Glomerular visceral epithelial cell (primary cell): ENCODE results near the gene ASTN2.
"Not testable (repeated sequence)": the region's sequence is repeated elsewhere in the genome, so short reads cannot be mapped to it uniquely, and the experiment has no call there.

Source experiments
- DNase-seq: peaks from one replicate; pipeline ENCODE4 v3.0.0-alpha.2; 2016; ENCODE audit errors: extremely low spot score

ASTN2 gene

DNA sequence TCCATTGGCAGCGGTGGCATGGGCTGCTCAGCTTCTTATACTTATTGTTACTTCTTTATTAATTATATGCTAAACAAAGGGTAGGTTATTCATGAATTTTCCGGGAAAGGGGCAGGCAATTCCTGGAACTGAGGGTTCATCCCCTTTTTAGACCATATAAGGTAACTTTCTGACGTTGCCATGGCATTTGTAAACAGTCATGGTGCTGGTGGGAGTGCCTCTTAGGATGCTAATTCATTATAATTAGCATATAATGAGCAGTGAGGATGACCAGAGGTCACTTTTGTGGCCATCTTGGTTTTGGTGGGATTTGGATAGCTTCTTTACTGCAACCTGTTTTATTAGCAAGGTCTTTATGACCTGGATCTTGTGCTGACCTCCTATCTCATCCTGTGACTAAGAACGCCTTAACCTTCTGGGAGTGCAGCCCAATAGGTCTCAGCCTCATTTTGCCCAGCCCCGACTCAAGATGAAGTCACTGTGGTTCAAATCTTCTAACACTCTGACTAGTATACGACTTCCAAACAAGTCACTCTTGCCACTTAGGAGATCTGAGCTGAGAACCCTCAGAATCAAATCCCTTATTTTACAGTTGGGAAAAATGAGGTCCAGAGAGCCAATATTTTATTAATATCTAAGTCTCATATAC is 490.3 kb downstream of the ASTN2 start:
- DNase-seq = peak; percentile 18

GRCh38 chr9:116917895-116918508 is 496.9 kb downstream of the ASTN2 start:
- DNase-seq = not testable (repeated sequence)

DNA sequence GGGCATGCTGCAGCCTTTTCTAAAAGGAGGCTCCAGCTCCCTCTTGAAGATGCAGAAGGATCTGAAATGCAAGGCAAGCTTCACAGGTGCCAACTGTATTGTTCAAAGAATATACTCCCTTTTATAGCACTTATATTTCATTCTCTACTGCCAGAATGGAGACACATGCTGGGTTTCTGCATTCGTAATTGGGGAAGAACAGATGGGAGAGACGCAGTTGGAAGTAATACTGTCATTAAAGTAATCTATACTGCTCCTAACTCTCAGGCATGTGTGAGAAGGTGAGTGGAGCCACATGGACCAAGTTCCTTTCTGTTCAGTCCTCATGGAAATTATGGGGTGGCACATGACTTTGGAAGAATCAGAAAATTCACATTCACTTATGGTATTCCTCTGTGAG is 501.3 kb downstream of the ASTN2 start:
- DNase-seq = no peak

DNA sequence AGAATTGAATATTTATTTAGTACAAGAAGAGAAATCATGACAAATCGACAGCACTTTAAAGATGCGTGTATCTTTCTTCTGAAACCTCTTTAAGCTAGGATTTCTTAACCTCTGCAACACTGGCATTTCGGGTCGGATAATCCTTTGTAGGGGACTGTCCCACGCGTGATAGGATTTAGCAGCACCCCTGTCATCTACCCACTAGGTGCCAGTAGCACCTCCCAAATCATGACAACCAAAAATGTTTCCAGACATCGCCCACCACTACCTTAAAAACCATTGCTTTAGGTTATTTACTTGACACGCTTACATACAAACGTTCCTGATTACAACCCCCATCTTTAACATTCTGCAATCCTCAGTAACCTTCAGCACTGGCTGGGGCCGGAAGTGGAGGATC is 504.7 kb downstream of the ASTN2 start:
- DNase-seq = no peak

DNA sequence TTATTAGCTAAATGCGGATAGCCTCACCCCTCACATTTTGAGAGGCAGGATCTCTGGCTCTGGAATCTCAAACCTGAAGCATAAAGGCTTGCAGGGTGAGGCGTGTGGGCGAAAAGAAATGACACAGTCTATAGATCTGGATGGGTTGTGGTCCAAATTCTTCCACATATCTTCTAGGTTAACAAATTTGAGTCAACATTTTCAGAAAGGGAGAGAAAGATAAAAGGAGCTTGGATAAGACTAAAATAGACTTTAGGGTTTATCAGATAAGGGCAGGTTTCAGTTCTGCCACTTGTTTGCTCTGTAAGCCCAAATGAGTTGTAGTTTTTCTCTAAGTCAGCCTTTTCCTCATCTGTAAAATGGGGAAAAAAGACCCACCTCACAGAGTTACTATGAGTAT is 506.9 kb downstream of the ASTN2 start:
- DNase-seq = no peak

DNA sequence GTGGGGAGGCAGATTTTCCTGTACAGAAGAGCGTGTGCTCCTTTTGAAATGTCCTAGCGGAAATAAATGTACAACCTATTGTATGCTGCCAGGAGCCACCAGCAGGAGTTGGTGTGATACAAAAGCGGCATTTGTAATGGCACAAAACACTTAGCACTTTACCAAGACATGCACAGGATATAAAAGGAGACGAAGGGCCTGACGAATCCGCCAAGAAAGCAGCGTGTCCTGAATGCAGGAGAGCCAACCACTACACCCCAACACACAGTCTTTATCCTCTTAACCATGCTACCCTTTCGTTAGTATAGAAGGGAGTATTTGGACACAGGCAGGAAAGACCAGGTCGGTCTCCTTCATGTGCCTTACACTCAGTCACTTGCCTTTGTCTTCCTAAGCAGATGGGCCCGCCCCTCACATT is 509.7 kb downstream of the ASTN2 start:
- DNase-seq = no peak

DNA sequence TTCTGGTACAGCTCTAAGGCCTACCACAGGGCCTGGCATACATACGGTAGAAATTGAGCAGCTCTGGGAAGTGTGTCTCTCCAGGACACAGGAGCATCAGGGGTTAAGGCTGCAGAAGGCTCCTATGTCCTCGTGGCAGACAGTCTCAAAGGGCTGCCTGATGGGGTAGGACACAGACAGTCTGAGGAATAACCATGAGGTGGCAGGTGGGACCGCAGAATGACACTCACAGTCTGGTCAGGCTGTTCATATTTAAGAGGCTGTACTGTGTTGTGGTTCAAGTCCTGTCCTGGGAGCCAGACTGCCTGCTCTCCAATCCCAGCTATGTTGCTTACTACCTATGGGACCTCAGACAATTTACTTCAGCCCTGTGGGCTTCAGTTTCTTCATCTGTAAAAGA is 510.7 kb downstream of the ASTN2 start:
- DNase-seq = no peak

DNA sequence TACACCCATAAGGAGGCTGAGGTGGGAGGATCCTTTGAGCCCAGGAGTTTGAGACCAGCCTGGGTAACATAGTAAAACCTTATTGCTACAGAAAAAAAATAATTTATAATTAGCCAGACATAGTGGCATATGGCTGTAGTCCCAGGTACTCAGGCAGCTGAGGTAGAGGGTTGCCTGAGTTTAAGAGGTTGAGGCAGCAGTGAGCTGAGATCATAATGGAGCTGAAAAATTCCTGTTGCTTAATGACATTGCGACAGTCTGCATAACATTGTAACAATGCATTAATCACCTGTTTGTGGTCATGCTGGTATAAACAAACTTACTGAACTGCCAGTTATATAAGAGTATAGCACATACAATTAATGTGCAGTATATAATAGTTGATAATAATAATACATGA is 513.6 kb downstream of the ASTN2 start:
- DNase-seq = peak; percentile 62

GRCh38 chr9:116900543-116900942 is 514.3 kb downstream of the ASTN2 start:
- DNase-seq = no peak

- DNase-seq = no peak
Observed at GRCh38 chr9:116900007-116900367, 514.9 kb downstream of the ASTN2 start.

- peak; percentile 91 for DNase-seq
Observed at GRCh38 chr9:116899337-116900006, 515.4 kb downstream of the ASTN2 start.

DNA sequence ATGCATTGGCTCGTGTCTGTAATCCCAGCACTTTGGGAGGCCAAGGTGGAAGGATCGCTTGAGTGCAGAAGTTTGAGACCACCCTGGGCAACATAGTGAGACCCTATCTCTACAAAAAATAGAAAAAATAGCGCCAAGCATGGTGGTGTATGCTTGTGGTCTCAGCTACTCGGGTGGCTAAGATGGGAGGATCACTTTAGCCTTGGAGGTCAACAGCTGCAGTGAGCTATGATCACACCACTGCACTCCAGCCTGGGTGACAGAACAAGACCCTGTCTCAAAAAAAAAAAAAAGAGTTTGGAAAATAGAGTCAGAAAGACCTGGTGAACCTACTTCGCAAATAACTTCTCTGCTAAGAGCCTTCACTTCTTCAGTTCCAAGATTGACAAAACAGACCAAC is 516.7 kb downstream of the ASTN2 start:
- not testable (repeated sequence) for DNase-seq

- DNase-seq = no peak
Observed at GRCh38 chr9:116897201-116897600, 517.7 kb downstream of the ASTN2 start.

- no peak for DNase-seq
Observed at GRCh38 chr9:116895961-116896360, 518.9 kb downstream of the ASTN2 start.

DNA sequence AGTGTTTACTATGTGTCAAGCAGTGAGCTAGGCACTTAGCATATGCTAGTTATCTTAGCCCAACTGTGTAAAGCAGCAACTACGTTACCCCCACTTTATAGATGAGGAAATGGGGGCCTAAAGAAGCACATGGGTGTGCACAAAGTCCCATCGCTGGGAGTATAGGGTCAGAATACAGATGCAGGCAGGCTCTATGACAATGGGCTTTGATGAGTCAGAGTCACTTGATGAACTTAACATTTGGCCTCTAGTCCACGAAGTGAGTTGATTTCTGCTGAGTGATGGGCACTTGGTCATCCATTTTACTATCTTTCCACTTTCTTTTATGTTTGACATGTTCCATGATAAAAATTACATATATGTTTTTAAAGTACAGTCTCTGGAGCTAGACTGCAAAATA is 523.4 kb downstream of the ASTN2 start:
- DNase-seq = no peak

DNA sequence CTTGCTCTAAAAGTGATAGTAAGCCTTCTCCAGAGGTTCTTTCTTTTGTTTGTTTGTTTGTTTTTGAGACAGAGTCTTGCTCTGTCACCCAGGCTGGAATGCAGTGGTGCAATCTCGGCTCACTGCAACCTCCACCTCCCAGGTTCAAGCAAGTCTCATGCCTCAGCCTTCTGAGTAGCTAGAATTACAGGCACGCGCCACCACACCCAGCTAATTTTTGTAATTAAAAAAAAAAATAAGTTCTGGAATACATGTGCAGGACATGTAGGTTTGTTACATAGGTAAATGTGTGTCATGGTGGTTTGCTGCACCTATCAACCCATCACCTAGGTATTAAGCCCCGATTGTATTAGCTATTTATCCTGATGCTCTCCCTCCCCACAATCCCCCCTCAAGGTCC is 526.4 kb downstream of the ASTN2 start:
- DNase-seq = not testable (repeated sequence)

DNA sequence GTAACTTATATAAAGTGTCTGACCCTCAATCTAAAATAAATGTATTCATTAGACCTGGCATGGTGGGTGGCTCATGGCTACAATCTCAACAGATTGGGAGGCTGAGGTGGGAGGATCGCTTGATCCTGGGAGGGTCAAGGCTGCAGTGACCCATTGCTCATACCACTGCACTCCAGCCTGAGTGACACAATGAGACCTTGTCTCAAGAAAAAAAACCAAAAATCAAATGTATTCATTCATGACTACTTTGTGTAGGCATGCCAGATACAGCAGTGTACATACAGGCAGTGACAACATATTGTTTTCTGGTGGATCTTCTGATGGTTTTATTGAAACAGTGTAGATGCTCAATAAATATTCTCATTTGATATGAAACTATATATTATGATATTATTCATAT is 526.8 kb downstream of the ASTN2 start:
- DNase-seq = no peak

- DNase-seq = no peak
Observed at GRCh38 chr9:116883676-116884075, 531.2 kb downstream of the ASTN2 start.

- DNase-seq = no peak
Observed at GRCh38 chr9:116877072-116877471, 537.8 kb downstream of the ASTN2 start.

DNA sequence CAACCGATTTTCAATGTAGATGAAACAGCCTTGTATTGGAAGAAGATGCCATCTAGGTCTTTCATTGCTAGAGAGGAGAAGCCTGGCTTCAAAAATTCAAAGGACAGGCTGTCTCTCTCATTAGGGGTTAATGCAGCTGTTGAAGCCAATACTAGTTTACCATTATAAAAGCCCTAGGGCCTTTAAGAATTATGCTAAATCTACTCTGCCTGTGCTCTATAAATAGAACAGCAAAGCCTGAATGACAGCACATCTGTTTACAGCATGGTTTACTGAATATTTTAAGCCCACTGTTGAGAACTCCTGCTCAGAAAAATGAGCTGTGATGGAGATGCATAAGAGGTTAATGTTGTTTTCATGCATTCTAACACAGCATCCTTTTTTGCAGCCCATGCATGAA is 539.3 kb downstream of the ASTN2 start:
- DNase-seq = no peak

DNA sequence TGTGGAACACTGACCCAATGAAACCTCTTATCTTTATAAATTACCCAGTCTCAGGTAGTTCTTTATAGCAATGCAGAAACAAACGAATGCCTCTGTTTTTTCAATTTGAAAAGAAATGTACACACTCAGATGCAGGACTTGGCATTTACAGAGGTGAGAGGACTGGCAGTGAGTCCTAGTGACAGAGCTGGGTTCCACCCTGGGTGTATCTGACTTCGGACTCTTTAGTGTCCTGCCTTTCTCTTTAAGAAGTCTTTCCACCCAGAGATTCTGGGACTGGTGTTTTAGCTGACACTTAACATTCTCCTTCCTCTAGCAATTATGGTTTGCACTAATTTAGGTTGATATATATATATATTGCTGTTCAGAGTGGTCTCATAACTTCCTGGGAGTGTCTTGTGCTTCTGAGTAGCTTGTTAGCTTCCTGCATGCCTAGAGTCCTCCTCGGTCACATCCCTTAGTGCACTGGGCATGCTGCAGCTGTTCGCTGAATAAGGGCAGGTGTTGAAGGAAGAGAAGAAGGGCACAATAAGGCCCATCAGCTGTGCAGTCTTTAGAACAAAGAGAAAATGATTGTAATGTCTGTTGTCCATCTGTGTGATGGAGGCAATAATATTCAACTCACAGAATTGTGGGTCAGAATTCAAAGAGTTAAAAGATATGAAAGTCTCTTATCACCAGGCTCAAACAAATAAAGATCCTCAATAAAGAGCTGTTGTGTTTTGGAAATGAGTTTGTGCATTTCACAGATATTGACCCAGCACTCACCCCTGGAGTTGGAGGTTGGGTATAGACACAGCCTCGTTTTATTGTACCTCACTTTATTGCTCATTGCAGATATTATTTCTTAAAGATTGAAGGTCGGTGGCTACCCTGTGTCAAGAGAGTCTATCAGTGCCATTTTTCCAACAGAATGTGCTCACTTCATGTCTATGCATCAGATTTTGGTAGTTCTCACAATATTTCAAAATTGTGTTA is 540.6 kb downstream of the ASTN2 start:
- DNase-seq = no peak

- DNase-seq = no peak
Observed at GRCh38 chr9:116873491-116873890, 541.4 kb downstream of the ASTN2 start.
